Measurements from ENCODE around the gene JMJD4.

JMJD4 gene

GRCh38 chr1:227734856-227735538, at the start of gene JMJD4, which contains the start of gene SNAP47:
Gene JMJD4, minus strand, starts transcription at chr1:227735302. Its CDS starts 29 bp downstream, at chr1:227735273.
Gene SNAP47, plus strand, starts transcription at chr1:227735435. Its CDS starts 12,302 bp downstream, at chr1:227747737.
- H3K4me1 ChIP-seq (ENCODE audit: control insufficient read depth, low read length), result peaks cover 16% of the 10 kb centered on the region
- H3K27me3 ChIP-seq (ENCODE audit: control insufficient read depth, low read length), result no peaks in the 10 kb centered on the region
- H3K9me3 ChIP-seq (ENCODE audit: control insufficient read depth, insufficient read depth, low read length), result no peaks in the 10 kb centered on the region
- TF ChIP-seq EZH2phosphoT487 (IDR thresholded peaks at IDR 0.05; ENCODE audit: borderline replicate concordance, low read length) (no peak), CTCF (IDR thresholded peaks at IDR 0.05; ENCODE audit: low read depth, low read length, poor library complexity, severe bottlenecking) (no peak)
- H4K20me1 ChIP-seq (ENCODE audit: control insufficient read depth, insufficient read depth, low read depth, low read length), result peaks cover 10% of the 10 kb centered on the region; the same call in 1 of the 2 replicates
- peak within 1 kb of the TSS; percentile 96 for H3K4me2 ChIP-seq (ENCODE audit: low read length)
- H3K79me2 ChIP-seq (ENCODE audit: control insufficient read depth, low read length), result peaks cover 72% of the 10 kb centered on the region
- H3K4me3 ChIP-seq (ENCODE audit: low read length), result peak within 1 kb of the TSS; percentile 98
- H3F3A ChIP-seq (ENCODE audit: control insufficient read depth, insufficient read depth), result peaks cover 2% of the 10 kb centered on the region; the same call in 1 of the 2 replicates
- no peaks in the 10 kb centered on the region for H3K9me2 ChIP-seq (replicated peaks; ENCODE audit: control insufficient read depth, low read length)
- peaks cover 39% of the 10 kb centered on the region for H3K36me3 ChIP-seq (ENCODE audit: control insufficient read depth, low read length)
- H3K27ac ChIP-seq (ENCODE audit: low read depth, low read length), result peak within 1 kb of the TSS; percentile 30

- Histone ChIP-seq H3K4me3 (ENCODE audit: low read length) (no peak overlapping the region), H4K20me1 (ENCODE audit: control insufficient read depth, insufficient read depth, low read depth, low read length) (no peaks in the 10 kb centered on the region), H3K9me2 (replicated peaks; ENCODE audit: control insufficient read depth, low read length) (no peaks in the 10 kb centered on the region), H3F3A (ENCODE audit: control insufficient read depth, insufficient read depth) (no peaks in the 10 kb centered on the region), H3K79me2 (ENCODE audit: control insufficient read depth, low read length) (no peaks in the 10 kb centered on the region), H3K36me3 (ENCODE audit: control insufficient read depth, low read length) (no peaks in the 10 kb centered on the region), H3K27me3 (ENCODE audit: control insufficient read depth, low read length) (peaks cover 4% of the 10 kb centered on the region; the same call in 1 of the 2 replicates), H3K9me3 (ENCODE audit: control insufficient read depth, insufficient read depth, low read length) (no peaks in the 10 kb centered on the region), H3K4me1 (ENCODE audit: control insufficient read depth, low read length) (peaks cover 10% of the 10 kb centered on the region), H3K4me2 (ENCODE audit: low read length) (no peak overlapping the region), H3K27ac (ENCODE audit: low read depth, low read length) (no peak overlapping the region)
- TF ChIP-seq CTCF (IDR thresholded peaks at IDR 0.05; ENCODE audit: low read depth, low read length, poor library complexity, severe bottlenecking) (no peak), EZH2phosphoT487 (IDR thresholded peaks at IDR 0.05; ENCODE audit: borderline replicate concordance, low read length) (no peak)
Observed at GRCh38 chr1:227782226-227782625, 47.1 kb upstream of the JMJD4 start.

- Histone ChIP-seq H3K27ac (ENCODE audit: low read depth, low read length) (no peak overlapping the region), H3K9me2 (replicated peaks; ENCODE audit: control insufficient read depth, low read length) (no peaks in the 10 kb centered on the region), H3K4me2 (ENCODE audit: low read length) (no peak overlapping the region), H3K9me3 (ENCODE audit: control insufficient read depth, insufficient read depth, low read length) (no peaks in the 10 kb centered on the region), H3K27me3 (ENCODE audit: control insufficient read depth, low read length) (no peaks in the 10 kb centered on the region; the same call in 1 of the 2 replicates), H3K4me1 (ENCODE audit: control insufficient read depth, low read length) (peaks cover 8% of the 10 kb centered on the region), H3K79me2 (ENCODE audit: control insufficient read depth, low read length) (no peaks in the 10 kb centered on the region), H4K20me1 (ENCODE audit: control insufficient read depth, insufficient read depth, low read depth, low read length) (no peaks in the 10 kb centered on the region), H3K36me3 (ENCODE audit: control insufficient read depth, low read length) (no peaks in the 10 kb centered on the region), H3F3A (ENCODE audit: control insufficient read depth, insufficient read depth) (no peaks in the 10 kb centered on the region), H3K4me3 (ENCODE audit: low read length) (no peak overlapping the region)
- TF ChIP-seq CTCF (IDR thresholded peaks at IDR 0.05; ENCODE audit: low read depth, low read length, poor library complexity, severe bottlenecking) (no peak), EZH2phosphoT487 (IDR thresholded peaks at IDR 0.05; ENCODE audit: borderline replicate concordance, low read length) (no peak)
Observed at GRCh38 chr1:227781314-227781930, 46.3 kb upstream of the JMJD4 start.

All from DOHH2 (cell line).